ENCODE data around the gene DIAPH1.

GRCh38 chr5:141617128-141617527, 1.7 kb downstream of the DIAPH1 start:
- no peak for TF ChIP-seq CTCF (IDR thresholded peaks at IDR 0.05)
- TF ChIP-seq EZH2phosphoT487 (IDR thresholded peaks at IDR 0.05) = no peak
- no peak for TF ChIP-seq EZH2 (IDR thresholded peaks at IDR 0.05)

All from neural progenitor cell (in vitro differentiated cells).